Astrocyte (in vitro differentiated cells and primary cell): ENCODE data around the gene EML1.

Experiments
- EZH2 ChIP-seq: IDR thresholded peaks from 2 replicates; pipeline ENCODE4 v1.6.1; 2012; ENCODE audit warnings: mild to moderate bottlenecking, low read length, inconsistent platforms; ENCODE audit not compliant: insufficient read depth
- TF ChIP-seq, protein P1 (sequence below): IDR thresholded peaks from 2 replicates; pipeline ENCODE4 v1.5.1; 2011; ENCODE audit warnings: low read depth, mild to moderate bottlenecking, inconsistent platforms, low read length, moderate library complexity; ENCODE audit not compliant: insufficient read depth

DNA sequence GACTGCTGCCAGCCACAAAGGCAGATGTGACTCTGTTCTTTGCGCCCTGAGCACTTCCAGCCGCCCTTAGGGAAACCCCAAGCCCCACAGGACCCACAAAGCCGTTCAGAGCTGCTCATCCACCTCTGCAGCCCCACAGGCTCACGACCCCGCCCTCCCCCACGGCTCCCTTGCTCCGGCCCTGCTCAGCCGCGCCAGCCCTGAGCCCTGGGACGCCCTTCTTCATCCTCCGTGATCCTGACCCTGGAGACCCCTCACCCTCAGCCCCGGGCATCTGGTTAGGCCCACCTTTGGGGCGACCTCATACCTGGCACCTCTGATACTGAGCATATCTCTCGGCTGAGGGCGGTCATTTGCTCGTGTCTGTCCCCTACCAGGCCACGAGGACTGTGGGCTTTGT is 146.2 kb downstream of the EML1 start:
- TF ChIP-seq, protein P1, sequence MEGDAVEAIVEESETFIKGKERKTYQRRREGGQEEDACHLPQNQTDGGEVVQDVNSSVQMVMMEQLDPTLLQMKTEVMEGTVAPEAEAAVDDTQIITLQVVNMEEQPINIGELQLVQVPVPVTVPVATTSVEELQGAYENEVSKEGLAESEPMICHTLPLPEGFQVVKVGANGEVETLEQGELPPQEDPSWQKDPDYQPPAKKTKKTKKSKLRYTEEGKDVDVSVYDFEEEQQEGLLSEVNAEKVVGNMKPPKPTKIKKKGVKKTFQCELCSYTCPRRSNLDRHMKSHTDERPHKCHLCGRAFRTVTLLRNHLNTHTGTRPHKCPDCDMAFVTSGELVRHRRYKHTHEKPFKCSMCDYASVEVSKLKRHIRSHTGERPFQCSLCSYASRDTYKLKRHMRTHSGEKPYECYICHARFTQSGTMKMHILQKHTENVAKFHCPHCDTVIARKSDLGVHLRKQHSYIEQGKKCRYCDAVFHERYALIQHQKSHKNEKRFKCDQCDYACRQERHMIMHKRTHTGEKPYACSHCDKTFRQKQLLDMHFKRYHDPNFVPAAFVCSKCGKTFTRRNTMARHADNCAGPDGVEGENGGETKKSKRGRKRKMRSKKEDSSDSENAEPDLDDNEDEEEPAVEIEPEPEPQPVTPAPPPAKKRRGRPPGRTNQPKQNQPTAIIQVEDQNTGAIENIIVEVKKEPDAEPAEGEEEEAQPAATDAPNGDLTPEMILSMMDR: no peak
- TF ChIP-seq EZH2: no peak
